NCI-H69 (cell line): ENCODE data around the gene BICDL2.

Experiments used
- DNase-seq: peaks from one replicate; lab custom pipeline; 2025; lab: John Stamatoyannopoulos, UW

Gene BICDL2

DNA sequence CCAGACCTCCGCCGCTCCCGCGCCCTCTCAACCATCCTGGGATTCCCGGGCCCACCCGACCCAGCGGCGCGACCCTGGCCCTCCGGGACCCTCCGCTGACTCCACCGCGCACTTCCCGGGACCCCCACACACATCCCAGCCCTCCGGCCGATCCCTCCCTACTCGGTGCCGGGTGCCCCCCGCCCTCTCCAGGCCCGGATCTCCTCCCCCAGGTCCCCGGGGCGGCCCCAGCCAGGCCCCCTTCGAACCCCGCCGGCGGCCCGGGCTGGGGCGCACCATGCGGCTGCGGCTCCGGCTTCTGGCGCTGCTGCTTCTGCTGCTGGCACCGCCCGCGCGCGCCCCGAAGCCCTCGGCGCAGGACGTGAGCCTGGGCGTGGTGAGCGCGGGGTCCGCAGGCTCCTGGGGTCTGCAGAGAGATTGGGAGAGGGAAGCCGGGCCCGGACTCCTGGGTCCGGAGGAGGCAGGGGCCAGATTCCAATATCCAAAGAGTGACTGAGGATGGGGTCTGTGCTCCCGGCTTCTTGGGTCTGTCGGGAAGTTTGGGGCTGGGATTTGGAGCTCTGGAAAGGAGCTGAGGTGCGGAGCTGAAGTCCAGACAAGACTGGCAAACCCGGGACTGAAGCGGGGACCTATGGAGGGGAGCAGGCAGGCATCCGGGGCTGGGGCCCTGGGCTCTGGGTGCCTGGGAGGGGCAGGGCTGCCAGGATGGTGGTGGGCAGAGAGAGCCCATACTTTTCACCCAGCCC lies 10.1 kb upstream of the BICDL2 start:
- no peak for DNase-seq

DNA sequence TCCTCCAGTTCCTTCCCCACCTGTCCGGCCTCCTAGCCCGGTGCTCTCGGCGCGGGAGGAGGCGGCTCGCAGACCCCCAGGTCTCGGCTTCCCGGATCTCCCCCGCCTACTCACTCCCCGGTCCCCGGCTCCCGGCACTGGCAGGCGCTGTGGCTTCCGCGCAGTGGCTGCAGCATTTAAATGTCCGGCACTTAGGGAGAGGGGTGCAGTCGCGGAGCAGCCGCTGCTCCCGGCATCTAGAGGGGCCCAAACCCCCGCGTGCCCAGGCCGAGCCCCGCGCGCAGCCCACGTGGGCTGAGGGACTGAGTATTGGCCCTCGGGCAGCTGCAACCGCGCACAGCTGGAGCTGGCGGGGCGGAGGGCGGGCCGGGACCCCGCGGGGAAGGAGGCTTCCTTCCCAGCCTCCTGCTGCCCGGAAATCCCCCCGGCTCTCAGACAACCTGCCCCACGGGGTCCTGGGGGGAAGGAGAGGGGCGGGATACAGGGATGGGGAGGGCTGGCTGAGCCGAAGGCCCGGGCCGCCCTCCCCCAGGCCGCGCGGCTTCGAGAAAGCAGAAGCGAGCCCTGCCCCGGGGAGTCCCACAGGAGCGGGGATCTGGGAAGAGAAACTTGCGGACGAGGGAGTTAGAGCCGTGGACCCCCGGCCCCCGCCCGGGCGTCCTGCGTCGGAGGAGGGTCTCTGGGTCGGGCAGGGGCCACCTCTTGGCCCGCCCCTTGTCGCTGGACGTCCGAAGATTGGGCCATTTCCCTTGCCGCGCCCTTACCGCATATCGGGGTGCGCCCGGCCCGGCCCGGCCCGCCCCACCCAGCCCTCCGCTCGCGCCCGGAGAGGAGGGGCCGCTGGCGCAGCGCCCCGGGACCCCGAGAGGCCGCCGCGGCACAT lies 9.3 kb upstream of the BICDL2 start, which contains the start of gene MMP25:
Gene MMP25 (plus strand): TSS at position 804 of the 883 bp plus-strand sequence. CDS start 357 bp downstream, outside the sequence.
- DNase-seq = peak; percentile 64

- DNase-seq = no peak
Measured at GRCh38 chr16:3044708-3045107, 8.0 kb upstream of the BICDL2 start.

GRCh38 chr16:3042376-3042775 lies 5.6 kb upstream of the BICDL2 start:
- DNase-seq = no peak

- no peak for DNase-seq
Measured at GRCh38 chr16:3038896-3039295, 2.2 kb upstream of the BICDL2 start.

DNA sequence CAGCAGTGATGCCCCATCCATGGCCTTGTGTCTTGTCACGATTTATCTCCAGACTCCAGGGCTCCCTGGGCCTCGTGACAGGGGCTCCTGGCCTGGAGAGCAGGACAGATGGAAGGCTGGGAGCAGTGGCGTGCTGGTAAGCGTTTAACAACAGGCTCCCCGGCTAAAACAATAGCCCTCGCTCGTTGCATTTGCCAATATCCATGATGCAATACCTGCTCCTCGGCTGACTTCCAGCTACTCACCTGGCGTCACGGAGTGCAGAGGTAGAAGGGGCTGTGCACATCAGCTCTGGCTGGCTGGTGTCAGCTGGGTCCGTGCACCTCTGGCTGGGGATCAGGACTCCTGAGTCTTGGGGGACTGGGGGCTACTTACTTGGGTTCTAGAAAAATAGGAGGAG lies 1.5 kb upstream of the BICDL2 start:
- DNase-seq = peak; percentile 91

DNA sequence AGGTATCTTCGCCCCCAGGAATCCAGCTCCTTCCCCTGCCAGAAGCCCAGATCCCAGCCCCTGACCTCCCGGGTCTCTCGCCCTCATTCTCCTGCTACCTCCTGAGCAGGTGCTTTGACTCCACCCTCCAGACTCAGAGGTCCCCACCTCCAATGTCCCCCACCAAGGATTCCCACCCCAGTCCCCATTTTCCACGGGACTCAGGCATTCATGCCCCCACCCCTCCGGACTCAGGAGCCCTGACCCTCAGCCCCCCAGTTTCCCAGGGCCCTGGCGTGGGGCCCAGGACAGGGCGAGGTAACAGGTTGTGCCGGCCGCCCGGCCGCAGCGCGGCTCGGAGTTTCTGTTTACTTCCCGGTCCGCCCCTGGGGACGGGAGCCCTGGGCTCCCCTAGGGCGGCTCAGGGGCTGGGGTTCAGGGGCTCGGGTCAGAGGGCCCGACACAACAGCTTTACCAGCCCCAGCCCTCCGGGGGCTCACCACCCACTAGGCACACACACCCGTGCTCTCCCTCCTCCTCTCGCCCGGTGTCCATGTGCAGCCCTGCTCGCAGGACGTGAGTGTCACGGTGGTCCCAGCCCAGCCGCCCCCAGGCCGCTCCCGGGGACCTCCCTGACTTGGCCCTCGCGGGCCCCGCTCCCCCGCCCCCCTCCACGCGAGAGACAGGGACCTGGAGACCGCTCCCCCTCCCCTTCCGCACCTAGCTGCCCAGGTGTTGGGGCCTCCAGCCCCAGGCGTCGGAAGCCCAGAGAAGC lies 595 bp downstream of the BICDL2 start:
- peak; percentile 52 for DNase-seq

- no peak for DNase-seq
Measured at GRCh38 chr16:3035289-3035971, 1.3 kb downstream of the BICDL2 start.

DNA sequence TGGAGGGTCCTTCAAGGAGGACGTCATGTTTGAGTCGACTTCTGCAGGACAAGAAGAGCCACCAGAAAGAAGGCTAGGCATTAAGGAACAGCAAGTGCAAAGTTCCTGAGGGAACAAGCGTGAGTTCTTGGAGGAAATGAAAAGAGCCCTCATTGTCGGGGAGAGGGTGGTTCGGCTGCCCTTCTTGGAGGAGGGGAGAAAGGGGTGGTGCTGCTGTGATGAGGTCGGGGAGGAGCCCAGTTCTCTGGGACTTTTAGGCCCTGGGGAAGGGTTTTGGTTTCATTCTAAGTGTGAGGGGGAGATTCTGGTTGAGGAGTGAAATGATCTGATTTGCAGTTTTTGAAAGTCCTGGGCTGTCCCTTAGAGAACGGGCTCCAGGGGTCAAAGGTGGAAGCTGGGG lies 4.1 kb downstream of the BICDL2 start:
- DNase-seq = no peak

DNA sequence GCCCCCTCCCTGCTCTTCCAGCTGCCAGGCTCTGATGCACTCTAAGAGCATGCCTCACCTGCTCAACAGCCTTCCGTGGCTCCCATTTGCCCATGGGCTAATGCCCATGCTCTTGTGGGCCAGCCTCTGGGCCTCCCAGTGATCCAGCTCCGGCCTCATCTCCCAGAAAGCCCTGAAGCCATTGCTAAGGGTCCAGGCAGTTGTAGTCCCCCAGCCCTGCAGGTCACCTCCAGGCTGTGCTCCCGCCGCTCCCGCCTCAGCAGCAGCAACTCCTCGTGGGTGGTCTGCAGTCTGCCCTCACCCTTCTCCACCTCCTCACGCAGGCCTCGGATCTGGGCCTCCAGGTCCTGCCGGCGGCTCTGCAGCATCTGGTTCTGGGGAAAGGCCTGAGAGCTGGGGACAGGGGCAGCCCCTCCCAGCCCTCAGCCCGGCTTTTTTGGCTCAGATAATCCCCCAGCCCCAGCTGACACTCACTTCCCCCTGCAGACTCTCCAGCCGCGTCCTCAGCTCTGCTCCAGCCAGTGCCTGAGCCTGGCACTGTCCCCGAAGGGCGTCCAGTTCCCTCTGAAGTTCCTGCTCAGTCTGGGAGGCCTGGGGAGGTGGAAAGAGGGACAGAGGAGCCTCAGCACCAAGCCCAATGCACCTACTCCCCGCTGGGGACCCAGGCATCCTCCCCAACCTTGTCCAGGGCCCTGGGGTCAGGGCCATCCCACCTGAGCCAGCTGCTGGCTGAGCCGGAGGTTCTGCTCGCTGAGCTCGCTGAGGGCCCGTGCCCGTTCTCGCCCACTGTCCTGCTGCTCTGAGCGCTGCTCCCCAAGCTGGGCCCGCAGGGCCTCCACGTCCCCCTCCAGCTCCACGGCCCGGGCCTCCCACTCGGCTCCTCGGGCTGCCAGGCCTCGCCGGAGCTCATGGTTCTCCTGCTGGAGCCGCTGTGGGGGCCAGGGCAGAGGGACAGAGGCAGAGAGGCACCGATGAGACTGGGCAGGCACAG lies 6.2 kb downstream of the BICDL2 start:
- no peak for DNase-seq

- peak; percentile 70 for DNase-seq
Measured at GRCh38 chr16:3029491-3030221, 7.1 kb downstream of the BICDL2 start.

DNA sequence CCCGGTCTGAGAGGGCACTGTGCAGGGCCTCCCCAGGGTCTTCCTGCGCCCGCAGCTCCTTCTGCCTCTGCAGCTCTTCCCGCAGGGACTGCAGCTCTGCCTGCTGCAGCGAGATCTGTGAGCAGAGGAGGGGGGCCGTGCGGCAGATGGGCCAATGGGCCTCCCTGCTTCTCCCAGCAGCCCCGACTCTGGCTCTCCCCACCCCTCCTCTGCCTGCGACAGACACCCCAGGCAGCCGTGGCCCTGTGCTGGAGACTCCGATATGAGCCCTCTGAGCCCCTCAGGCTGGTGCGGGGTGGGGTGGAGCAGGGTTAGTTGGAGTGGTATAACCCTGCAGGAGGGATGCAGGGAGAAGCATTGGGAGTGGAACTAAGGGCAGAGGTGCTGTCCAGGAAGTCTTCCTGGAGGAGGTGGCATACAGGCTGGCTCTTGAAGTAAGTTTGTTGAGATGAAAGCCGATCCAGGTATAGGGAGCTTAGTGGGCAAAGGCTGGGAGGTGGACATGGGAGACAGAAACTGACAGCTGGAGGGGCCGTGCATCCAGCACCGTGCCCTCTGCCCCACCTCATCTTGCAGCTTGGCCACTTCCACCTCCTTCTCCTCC lies 7.9 kb downstream of the BICDL2 start:
- DNase-seq = peak; percentile 65

DNA sequence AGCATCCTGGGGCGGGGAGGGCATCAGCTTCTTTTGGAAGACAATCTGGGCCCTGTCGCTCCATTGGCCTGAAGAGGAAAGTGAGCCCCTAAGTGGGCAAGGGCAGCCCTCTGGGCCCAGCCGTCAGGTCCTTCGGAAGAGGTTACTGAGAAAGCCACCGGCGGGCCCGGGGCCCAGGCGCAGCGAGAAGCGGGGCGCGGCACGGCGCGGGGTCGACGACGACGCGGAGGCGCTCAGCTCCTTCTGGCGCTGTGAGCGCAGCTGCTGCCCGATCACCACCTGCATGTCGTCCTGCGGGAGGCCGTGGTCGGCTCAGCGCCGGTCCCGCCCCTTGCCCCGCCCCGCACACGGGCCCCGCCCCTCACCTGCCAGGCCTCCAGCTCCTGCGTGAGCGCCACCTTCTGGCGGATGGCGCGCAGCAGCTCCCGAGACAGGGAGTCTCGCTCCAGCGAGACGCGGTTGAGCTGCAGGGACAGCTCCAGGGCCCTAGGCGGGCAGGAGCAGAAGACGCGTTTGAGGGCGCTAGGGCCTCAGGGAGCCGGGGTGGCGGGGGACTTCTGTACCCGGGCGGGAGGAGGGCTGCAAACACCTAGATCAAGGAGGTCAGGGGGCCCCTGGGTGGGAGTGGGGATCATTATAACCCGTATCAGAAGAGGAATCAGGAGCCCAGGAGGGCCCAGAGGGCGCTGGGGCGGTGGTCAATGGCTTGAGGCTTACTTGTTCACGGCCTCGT lies 8.6 kb downstream of the BICDL2 start:
- DNase-seq = peak; percentile 96

DNA sequence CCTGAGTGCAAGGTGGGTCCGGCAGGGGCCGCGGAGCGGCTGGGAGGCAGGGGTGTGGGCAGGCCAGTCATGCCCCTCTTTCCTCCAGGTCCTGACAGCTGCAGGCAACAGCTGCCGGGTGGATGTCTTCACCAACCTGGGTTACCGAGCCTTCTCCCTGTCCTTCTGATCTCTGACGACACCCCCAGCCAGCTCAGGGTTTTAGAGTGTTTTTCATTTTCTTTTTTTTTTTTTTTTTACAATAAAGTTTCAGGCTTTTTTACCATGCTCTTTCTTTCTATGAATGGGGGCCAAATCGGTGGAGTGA lies 9.3 kb downstream of the BICDL2 start:
- no peak for DNase-seq

- DNase-seq = no peak
Measured at GRCh38 chr16:3026609-3027488, 9.9 kb downstream of the BICDL2 start.

- no peak for DNase-seq
Measured at GRCh38 chr16:3026003-3026378, 10.8 kb downstream of the BICDL2 start.

DNA sequence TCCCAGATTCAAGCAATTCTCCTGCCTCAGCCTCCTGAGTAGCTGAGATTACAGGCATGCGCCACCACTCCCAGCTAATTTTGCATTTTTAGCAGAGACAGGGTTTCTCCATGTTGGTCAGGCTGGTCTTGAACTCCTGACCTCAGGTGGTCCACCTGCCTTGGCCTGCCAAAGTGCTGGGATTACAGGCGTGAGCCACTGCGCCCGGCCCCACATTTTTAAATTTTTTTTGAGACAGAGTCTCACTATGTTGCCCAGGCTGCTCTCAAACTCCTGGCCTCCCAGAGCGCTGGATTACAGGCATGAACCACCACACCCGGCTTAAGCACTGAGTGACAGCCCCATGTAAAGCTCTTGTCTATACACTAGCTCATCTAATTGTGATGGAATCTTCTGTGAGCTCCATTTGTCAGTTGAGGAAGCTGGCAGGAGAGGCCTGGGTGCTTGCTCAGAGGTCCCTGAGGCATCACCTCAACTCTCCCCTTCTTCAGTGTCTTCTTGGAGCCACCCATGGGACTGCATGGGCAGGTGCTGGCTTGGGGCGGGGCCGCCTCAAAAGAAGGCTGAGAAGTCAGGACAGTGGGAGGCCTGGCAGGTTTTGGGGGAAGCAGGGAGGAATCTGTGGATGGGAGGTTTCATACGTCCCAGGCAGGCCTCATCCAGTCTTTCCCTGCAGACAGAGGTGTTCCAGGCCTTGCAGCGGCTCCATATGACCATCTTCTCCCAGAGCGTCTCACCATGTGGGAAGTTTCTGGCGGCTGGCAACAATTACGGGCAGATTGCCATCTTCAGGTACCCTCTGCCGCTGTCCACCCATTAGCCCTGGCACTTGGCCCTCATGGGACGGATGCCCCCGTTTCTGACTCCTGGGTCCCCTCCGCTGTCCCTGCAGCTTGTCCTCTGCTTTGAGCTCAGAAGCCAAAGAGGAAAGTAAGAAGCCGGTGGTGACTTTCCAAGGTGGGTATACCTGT lies 11.4 kb downstream of the BICDL2 start:
- no peak for DNase-seq
